Measurements from ENCODE around the gene TSPAN18.

DNA sequence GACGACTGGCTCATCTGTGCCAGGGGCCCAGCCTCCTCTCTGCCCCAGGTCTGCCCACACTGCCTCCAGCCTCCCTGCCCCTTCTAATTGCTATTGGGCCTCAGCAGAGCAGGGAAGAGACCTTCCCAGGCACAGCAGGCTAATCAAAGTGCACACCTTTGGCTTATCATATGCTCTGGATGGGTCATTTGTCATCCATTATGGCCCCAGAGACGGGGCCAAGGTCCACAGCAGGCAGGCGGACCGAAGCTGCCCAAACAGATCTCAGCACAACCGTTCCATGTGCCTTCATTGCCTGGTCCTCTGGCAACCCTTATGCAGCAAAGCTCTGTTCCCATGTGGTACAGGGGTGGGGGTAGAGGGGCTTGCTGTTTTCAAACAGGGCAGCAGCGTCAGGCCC, 157.3 kb downstream of the TSPAN18 start:
- TF ChIP-seq POLR2AphosphoS5 (IDR thresholded peaks at IDR 0.05; ENCODE audit: borderline replicate concordance, low read depth, low read length) (no peak), EZH2 (IDR thresholded peaks at IDR 0.05) (no peak), FOXP2 (optimal IDR thresholded peaks at IDR 0.05; ENCODE audit: control extremely low read depth, extremely low read length, insufficient read depth) (no peak)

Data from SK-N-MC (cell line).